Astrocyte (in vitro differentiated cells and primary cell): ENCODE measurements around the gene SLC2A13.

ENCODE experiments used
- EZH2 ChIP-seq: IDR thresholded peaks from 2 replicates; pipeline ENCODE4 v1.6.1; 2012; ENCODE audit warnings: mild to moderate bottlenecking, low read length, inconsistent platforms; ENCODE audit not compliant: insufficient read depth
- TF ChIP-seq, protein P1 (sequence below): IDR thresholded peaks from 2 replicates; pipeline ENCODE4 v1.5.1; 2011; ENCODE audit warnings: low read depth, mild to moderate bottlenecking, inconsistent platforms, low read length, moderate library complexity; ENCODE audit not compliant: insufficient read depth

DNA sequence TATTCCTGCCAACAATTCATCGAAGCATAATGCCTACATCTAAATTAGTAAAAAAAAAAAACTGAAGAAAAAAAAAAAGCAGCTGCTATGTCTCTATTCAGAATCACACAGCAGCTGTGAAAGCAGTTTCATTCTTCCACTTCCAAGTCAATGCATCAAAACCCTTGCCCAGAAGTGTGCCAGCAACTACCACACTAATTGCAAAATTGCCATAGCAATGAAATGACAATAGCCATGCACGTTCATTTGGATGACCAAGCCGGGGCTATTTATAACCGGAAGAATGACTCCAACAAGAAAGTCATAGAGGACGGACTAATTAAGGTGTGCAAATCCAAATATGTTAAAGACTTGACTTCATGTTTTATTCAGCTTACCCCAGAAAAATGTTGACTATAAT is 42.5 kb downstream of the SLC2A13 start:
- TF ChIP-seq, protein P1, sequence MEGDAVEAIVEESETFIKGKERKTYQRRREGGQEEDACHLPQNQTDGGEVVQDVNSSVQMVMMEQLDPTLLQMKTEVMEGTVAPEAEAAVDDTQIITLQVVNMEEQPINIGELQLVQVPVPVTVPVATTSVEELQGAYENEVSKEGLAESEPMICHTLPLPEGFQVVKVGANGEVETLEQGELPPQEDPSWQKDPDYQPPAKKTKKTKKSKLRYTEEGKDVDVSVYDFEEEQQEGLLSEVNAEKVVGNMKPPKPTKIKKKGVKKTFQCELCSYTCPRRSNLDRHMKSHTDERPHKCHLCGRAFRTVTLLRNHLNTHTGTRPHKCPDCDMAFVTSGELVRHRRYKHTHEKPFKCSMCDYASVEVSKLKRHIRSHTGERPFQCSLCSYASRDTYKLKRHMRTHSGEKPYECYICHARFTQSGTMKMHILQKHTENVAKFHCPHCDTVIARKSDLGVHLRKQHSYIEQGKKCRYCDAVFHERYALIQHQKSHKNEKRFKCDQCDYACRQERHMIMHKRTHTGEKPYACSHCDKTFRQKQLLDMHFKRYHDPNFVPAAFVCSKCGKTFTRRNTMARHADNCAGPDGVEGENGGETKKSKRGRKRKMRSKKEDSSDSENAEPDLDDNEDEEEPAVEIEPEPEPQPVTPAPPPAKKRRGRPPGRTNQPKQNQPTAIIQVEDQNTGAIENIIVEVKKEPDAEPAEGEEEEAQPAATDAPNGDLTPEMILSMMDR = no peak
- TF ChIP-seq EZH2 = no peak
